ENCODE measurements around the gene NRXN3. TPM values are rescaled to one million over a fixed set of nuclear protein-coding genes. Genes with fewer than 3 reads are reported as not detected.

Gene NRXN3
- polyA plus RNA-seq, 1 of the 3 experiments (the other 2 are of a cell fraction) = 1.6 TPM

DNA sequence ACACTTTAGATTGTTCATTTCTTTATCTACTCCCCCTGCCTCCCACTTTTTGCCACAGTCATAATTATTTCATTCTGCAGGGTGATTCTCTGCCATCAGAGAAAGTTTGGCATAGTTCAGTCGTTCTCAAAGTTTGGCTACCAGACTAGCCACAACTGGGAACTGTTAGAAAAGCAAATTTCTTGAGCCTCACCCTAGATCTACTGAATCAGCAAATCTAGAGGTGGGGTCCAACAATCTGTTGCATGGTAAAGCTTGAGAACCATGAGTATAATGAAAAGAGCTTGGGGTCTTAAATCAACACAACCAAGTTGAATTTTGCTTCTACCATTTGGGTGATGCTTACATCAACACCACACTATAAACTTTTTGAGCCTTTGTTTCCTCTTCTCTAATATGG lies 172.7 kb downstream of the NRXN3 start (continued):
- TF ChIP-seq, protein P1, sequence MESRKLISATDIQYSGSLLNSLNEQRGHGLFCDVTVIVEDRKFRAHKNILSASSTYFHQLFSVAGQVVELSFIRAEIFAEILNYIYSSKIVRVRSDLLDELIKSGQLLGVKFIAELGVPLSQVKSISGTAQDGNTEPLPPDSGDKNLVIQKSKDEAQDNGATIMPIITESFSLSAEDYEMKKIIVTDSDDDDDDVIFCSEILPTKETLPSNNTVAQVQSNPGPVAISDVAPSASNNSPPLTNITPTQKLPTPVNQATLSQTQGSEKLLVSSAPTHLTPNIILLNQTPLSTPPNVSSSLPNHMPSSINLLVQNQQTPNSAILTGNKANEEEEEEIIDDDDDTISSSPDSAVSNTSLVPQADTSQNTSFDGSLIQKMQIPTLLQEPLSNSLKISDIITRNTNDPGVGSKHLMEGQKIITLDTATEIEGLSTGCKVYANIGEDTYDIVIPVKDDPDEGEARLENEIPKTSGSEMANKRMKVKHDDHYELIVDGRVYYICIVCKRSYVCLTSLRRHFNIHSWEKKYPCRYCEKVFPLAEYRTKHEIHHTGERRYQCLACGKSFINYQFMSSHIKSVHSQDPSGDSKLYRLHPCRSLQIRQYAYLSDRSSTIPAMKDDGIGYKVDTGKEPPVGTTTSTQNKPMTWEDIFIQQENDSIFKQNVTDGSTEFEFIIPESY (IDR thresholded peaks at IDR 0.05; ENCODE audit: borderline replicate concordance, low read depth) = no peak

DNA sequence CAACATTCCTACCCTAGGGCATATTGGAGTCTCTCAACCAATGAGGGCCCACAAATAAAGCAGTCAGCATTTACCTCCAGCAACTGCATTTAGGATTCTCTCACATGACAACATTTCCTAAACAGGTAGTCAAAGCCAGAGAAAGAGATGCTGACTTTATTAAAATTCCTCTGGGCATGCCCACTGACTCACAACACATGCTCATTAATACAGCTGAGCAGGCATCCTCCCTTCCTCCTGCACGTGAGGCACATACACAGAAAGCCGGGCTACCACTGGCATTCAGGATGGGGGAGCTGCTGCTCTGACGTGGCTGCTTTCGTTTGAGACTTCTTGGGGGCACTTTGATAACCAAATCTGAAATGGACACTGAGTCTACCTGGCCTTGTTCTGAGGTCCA lies 174.1 kb downstream of the NRXN3 start:
- Histone ChIP-seq H3K27ac (ENCODE audit: low read depth in 2 of 2, low read length in 1 of 2) (no peak overlapping the region), H3K27me3 (ENCODE audit: insufficient read depth) (no peaks in the 10 kb centered on the region), H4K20me1 (ENCODE audit: insufficient read depth) (no peaks in the 10 kb centered on the region), H3K79me2 (ENCODE audit: insufficient read depth) (no peaks in the 10 kb centered on the region), H3K4me1 (ENCODE audit: control insufficient read depth in 1 of 2, insufficient read depth in 2 of 2, low read depth in 1 of 2, low read length in 1 of 2) (no peaks in the 10 kb centered on the region; a peak in 1 of 4 replicates), H3K9ac (no peak overlapping the region), H3K4me3 (ENCODE audit: low read depth in 2 of 2, low read length in 1 of 2) (no peak overlapping the region), H3K4me2 (no peak overlapping the region), H3K36me3 (replicated peaks in 1 of 2; ENCODE audit: control insufficient read depth in 1 of 2, insufficient read depth in 2 of 2, low read length in 1 of 2) (no peaks in the 10 kb centered on the region), H3K9me2 (no peaks in the 10 kb centered on the region), H2AFZ (ENCODE audit: low read depth) (no peak overlapping the region), H3K9me3 (no peaks in the 10 kb centered on the region), H3F3A (replicated peaks; ENCODE audit: insufficient read depth) (no peaks in the 10 kb centered on the region)
- ChIA-PET CTCF (no interaction called here), POLR2A (no interaction called here)
- TF ChIP-seq FOXM1 (IDR thresholded peaks at IDR 0.05; ENCODE audit: low read depth) (no peak), GABPA (IDR thresholded peaks at IDR 0.05; ENCODE audit: low read depth) (no peak), TCF12 (IDR thresholded peaks at IDR 0.05) (no peak), RAD21 (IDR thresholded peaks at IDR 0.05; ENCODE audit: low read length) (no peak), RFX5 (IDR thresholded peaks at IDR 0.05; ENCODE audit: low read length) (no peak), TEAD4 (IDR thresholded peaks at IDR 0.05; ENCODE audit: borderline replicate concordance, insufficient read depth) (no peak), CHD2 (IDR thresholded peaks at IDR 0.05; ENCODE audit: low read length, partially characterized antibody) (no peak), EP300 (IDR thresholded peaks at IDR 0.05; ENCODE audit: borderline replicate concordance in 1 of 2, low read depth in 1 of 2, low read length in 1 of 2) (no peak), POLR2AphosphoS5 (IDR thresholded peaks at IDR 0.05; ENCODE audit: low read depth, low read length) (no peak), EZH2phosphoT487 (IDR thresholded peaks at IDR 0.05; ENCODE audit: borderline replicate concordance, low read depth) (no peak), FOSL2 (IDR thresholded peaks at IDR 0.05; ENCODE audit: borderline replicate concordance, low read depth) (no peak), RXRA (IDR thresholded peaks at IDR 0.05; ENCODE audit: borderline replicate concordance, low read depth) (no peak), ELF1 (IDR thresholded peaks at IDR 0.05) (no peak)
- TF ChIP-seq, protein P2, sequence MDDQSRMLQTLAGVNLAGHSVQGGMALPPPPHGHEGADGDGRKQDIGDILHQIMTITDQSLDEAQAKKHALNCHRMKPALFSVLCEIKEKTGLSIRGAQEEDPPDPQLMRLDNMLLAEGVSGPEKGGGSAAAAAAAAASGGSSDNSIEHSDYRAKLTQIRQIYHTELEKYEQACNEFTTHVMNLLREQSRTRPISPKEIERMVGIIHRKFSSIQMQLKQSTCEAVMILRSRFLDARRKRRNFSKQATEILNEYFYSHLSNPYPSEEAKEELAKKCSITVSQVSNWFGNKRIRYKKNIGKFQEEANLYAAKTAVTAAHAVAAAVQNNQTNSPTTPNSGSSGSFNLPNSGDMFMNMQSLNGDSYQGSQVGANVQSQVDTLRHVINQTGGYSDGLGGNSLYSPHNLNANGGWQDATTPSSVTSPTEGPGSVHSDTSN (IDR thresholded peaks at IDR 0.05) = no peak
- TF ChIP-seq, protein P1 (IDR thresholded peaks at IDR 0.05; ENCODE audit: borderline replicate concordance, low read depth) = no peak
- 18% methylated on average over 4 of the region's 4 CpGs for WGBS (ENCODE audit: low lambda C conversion rate)
- no peak for DNase-seq

Data from SK-N-SH (cell line).